A673 (cell line): ENCODE measurements around the gene UBE3B. TPM values are rescaled to one million over a fixed set of nuclear protein-coding genes. Genes with fewer than 3 reads are reported as not detected.
"Not testable (repeated sequence)": the region's sequence is repeated elsewhere in the genome, so short reads cannot be mapped to it uniquely, and the experiment has no call there.

ENCODE experiments used
- BruUV-seq: library from RNA; stranded (reverse); fragments of 400-500 nt; replicated peaks from 2 replicates; lab custom pipeline; 2021; lab: Mats Ljungman, UMichigan
- CTCF ChIA-PET: fragments of 300-600 bp; sonication (Branson Sonifier 250); formaldehyde crosslinking; loops from one replicate; lab custom pipeline; 2022; ENCODE audit warnings: antibody characterized with exemption; lab: Charles Lee
- POLR2A ChIA-PET: fragments of 300-600 bp; sonication (Branson Sonifier 250); formaldehyde crosslinking; loops from one replicate; lab custom pipeline; 2022; ENCODE audit warnings: antibody characterized with exemption; ENCODE audit not compliant: low non-redundant PET; lab: Charles Lee
- DNase-seq: peaks from one replicate; pipeline ENCODE4 v3.0.0-alpha.2; 2015; ENCODE audit warnings: low spot score
- H3K27ac ChIP-seq: fragments of 200-600 bp; sonication (generic); 2 replicates; pipeline ENCODE4 v1.5.1; 2016; ENCODE audit warnings: mixed run types, low read depth, mild to moderate bottlenecking, mixed read lengths, antibody characterized with exemption, low read length; ENCODE audit not compliant: poor library complexity, severe bottlenecking
- H3K27me3 ChIP-seq: fragments of 200-600 bp; sonication (generic); replicated peaks from 2 replicates; pipeline ENCODE4 v1.6.1; 2017; ENCODE audit warnings: mixed run types, low read depth, mild to moderate bottlenecking, mixed read lengths, antibody characterized with exemption, low read length; ENCODE audit not compliant: insufficient read depth, poor library complexity
- H3K36me3 ChIP-seq: fragments of 200-600 bp; sonication (generic); 2 replicates; pipeline ENCODE4 v1.6.1; 2016; ENCODE audit warnings: mixed run types, mild to moderate bottlenecking, mixed read lengths, antibody characterized with exemption, low read length; ENCODE audit not compliant: insufficient read depth, poor library complexity, severe bottlenecking
- H3K4me1 ChIP-seq: fragments of 200-600 bp; sonication (generic); 2 replicates; pipeline ENCODE4 v1.6.1; 2017; ENCODE audit warnings: mixed run types, mild to moderate bottlenecking, mixed read lengths, antibody characterized with exemption, low read length; ENCODE audit not compliant: insufficient read depth, poor library complexity, severe bottlenecking
- H3K4me3 ChIP-seq: fragments of 200-600 bp; sonication (generic); 2 replicates; pipeline ENCODE4 v1.5.1; 2016; ENCODE audit warnings: low read depth, mixed run types, mild to moderate bottlenecking, mixed read lengths, low read length; ENCODE audit not compliant: poor library complexity, severe bottlenecking
- H3K9me3 ChIP-seq: fragments of 200-600 bp; sonication (generic); 2 replicates; pipeline ENCODE4 v1.6.1; 2016; ENCODE audit warnings: mixed run types, low read depth, mild to moderate bottlenecking, mixed read lengths, antibody characterized with exemption, low read length; ENCODE audit not compliant: poor library complexity, severe bottlenecking
- CTCF ChIP-seq: fragments of 300-800, 200-600 bp; sonication (generic); conservative IDR thresholded peaks from 2 replicates; pipeline ENCODE4 v1.5.1; 2017; ENCODE audit warnings: low read depth, mild to moderate bottlenecking, antibody characterized with exemption, low read length, moderate library complexity, mixed read lengths
- EZH2 ChIP-seq: fragments of 200-600 bp; sonication (generic); IDR thresholded peaks from 2 replicates; pipeline ENCODE4 v1.6.1; 2017; ENCODE audit warnings: borderline replicate concordance, low read depth, mild to moderate bottlenecking, mixed read lengths, antibody characterized with exemption, low read length; ENCODE audit not compliant: poor library complexity, severe bottlenecking
- intact Hi-C: fragments of 100-400 bp; cut with micrococcal nuclease; formaldehyde crosslinking; loops from one replicate; pipeline ENCODE4 v1.10.0; 2022; ENCODE audit not compliant: unreplicated experiment
- total RNA-seq: library from RNA; stranded (reverse); gene quantifications from 2 replicates; pipeline ENCODE4 v1.2.3, GENCODE V29; 2021

Gene UBE3B
- total RNA-seq, 1 experiment from 2014 or later: 29.2 TPM

DNA sequence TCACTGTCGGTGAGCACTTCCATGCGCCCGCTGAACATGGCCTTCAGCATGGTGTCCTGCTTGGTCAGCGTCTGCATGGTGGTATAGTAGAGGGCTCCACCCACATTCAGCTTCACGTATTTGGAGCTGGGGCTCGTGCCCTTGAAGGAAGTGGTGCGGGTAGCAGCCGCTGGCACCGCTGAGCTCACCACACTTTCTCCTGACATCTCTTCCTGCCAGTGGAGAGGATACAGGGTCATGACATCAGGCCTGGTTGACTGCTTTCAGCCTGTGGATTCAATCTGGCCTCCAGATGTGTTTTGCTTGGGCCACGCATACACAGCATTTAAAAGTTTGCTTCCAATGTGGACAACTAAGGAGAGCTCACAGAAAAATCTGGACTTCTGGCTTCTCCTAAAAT lies 7.9 kb upstream of the UBE3B start:
- ChIA-PET POLR2A (no interaction called here), CTCF (no interaction called here)
- no peaks in the 10 kb centered on the region for H3K27me3 ChIP-seq

DNA sequence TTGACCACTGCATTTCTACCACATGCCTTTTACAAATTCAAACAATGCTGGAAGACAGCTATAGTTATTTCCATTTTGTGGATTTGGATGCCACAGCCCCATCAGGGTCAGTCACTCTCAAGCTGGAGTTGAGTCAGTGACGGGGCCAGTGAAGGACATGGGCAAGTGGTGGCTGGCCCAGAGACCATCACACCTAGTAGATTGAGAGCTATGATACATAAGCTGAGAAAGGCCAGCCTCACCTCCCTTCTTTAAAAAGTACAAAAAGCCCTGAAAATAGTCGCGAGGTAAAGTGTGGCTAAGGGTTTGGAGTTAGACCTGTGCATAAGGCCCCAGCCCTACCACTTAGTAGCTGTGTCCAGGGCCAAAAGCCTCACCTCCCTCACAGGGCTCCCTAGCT lies 4.4 kb upstream of the UBE3B start:
- Histone ChIP-seq H3K27me3 (no peaks in the 10 kb centered on the region), H3K4me3 (no peak overlapping the region), H3K9me3 (no peaks in the 10 kb centered on the region), H3K27ac (no peak overlapping the region), H3K4me1 (peaks cover 14% of the 10 kb centered on the region), H3K36me3 (peaks cover 6% of the 10 kb centered on the region)
- no peak for DNase-seq
- CTCF ChIA-PET: no interaction called here
- intact Hi-C loops: no loop called here
- TF ChIP-seq CTCF: no peak
- no peak for TF ChIP-seq EZH2
- POLR2A ChIA-PET: no interaction called here
- no TSS peak for BruUV-seq

More for the DNA sequence above, 7.9 kb upstream of the UBE3B start:
- H3K9me3 ChIP-seq: no peaks in the 10 kb centered on the region
- TF ChIP-seq CTCF: no peak
- no peak for TF ChIP-seq EZH2
- intact Hi-C loops: no loop called here
- H3K4me3 ChIP-seq: no peak overlapping the region
- peaks cover 6% of the 10 kb centered on the region for H3K36me3 ChIP-seq
- no peak overlapping the region for H3K27ac ChIP-seq
- no peak for DNase-seq
- H3K4me1 ChIP-seq: peaks cover 19% of the 10 kb centered on the region
- BruUV-seq: no TSS peak

- peaks cover 15% of the 10 kb centered on the region for H3K4me1 ChIP-seq
- POLR2A ChIA-PET, H3K36me3 ChIP-seq, H3K4me3 ChIP-seq, DNase-seq, intact Hi-C loops, H3K27ac ChIP-seq, BruUV-seq, CTCF ChIA-PET, H3K9me3 ChIP-seq, H3K27me3 ChIP-seq: not testable (repeated sequence)
Measured at GRCh38 chr12:109473526-109474270, 3.7 kb upstream of the UBE3B start.

DNA sequence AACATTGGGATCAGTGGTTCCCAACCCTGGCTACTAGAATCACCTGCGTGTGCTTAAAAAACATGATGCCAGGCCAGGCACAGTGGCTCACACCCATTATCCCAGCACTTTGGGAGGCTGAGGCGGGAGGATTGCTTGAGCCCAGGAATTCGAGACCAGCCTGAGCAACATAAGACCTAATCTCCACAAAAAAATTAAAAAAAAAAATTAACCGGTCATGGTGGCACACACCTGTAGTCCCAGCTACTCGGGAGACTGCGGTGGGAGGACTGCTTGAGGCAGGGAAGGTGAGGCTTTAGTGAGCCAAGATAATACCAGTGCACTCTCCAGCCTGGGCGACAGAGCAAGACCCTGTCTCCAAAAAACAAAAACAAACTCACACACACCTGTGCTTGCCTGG lies 2.3 kb upstream of the UBE3B start:
- CTCF ChIA-PET: no interaction called here
- intact Hi-C loops: loop anchor here (5.0 kb wide), 1 partner anchor 43 kb away; no protein-coding TSS in a partner anchor

More for the DNA sequence above, 2.3 kb upstream of the UBE3B start:
- Histone ChIP-seq H3K27ac (no peak overlapping the region), H3K27me3 (no peaks in the 10 kb centered on the region), H3K36me3 (no peaks in the 10 kb centered on the region), H3K4me3 (no peak overlapping the region), H3K4me1 (peaks cover 17% of the 10 kb centered on the region), H3K9me3 (no peaks in the 10 kb centered on the region)
- POLR2A ChIA-PET: no interaction called here
- no TSS peak for BruUV-seq
- DNase-seq: no peak
- TF ChIP-seq EZH2 (no peak), CTCF (no peak)
